ENCODE measurements around the gene TBC1D5. TPM values are rescaled to one million over a fixed set of nuclear protein-coding genes. Genes with fewer than 3 reads are reported as not detected.

The TBC1D5 gene
- total RNA-seq, 1 experiment from 2014 or later = 26.1 TPM

DNA sequence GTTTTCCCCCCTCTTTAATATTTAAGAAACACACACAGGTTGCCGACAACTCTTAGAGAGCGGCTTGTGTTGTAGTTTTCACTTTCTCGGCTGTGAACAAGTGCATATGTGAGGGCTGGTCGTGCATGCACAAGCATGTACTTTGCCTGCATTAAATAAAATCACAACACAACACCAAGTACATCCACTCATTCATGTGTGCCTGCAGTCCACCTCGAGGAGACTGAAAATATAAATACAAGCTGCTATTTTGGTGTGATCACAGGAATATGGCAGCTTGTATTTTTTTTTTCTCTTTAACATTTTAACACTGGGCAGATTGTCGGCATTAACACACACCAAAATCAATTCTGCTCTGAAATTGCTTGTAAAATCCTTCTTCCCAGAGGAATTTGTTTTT is 346.4 kb downstream of the TBC1D5 start:
- TF ChIP-seq TEAD4 (CRISPR knock-in tag; IDR thresholded peaks at IDR 0.05) = no peak
- TF ChIP-seq, protein P1, sequence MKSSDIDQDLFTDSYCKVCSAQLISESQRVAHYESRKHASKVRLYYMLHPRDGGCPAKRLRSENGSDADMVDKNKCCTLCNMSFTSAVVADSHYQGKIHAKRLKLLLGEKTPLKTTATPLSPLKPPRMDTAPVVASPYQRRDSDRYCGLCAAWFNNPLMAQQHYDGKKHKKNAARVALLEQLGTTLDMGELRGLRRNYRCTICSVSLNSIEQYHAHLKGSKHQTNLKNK (CRISPR knock-in tag; IDR thresholded peaks at IDR 0.05) = no peak
- no peak for TF ChIP-seq ZNF232 (CRISPR knock-in tag; IDR thresholded peaks at IDR 0.05)
- no peak for TF ChIP-seq EMX1 (CRISPR knock-in tag; IDR thresholded peaks at IDR 0.05)
- no peak for TF ChIP-seq NR2C2 (CRISPR knock-in tag; IDR thresholded peaks at IDR 0.05)
- TF ChIP-seq, protein P2, sequence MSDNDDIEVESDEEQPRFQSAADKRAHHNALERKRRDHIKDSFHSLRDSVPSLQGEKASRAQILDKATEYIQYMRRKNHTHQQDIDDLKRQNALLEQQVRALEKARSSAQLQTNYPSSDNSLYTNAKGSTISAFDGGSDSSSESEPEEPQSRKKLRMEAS (CRISPR knock-in tag; IDR thresholded peaks at IDR 0.05) = no peak
- no peak for TF ChIP-seq TEAD1 (CRISPR knock-in tag; IDR thresholded peaks at IDR 0.05)
- TF ChIP-seq RELA (CRISPR knock-in tag; IDR thresholded peaks at IDR 0.05; ENCODE audit: borderline replicate concordance) = no peak
- TF ChIP-seq, protein P3, sequence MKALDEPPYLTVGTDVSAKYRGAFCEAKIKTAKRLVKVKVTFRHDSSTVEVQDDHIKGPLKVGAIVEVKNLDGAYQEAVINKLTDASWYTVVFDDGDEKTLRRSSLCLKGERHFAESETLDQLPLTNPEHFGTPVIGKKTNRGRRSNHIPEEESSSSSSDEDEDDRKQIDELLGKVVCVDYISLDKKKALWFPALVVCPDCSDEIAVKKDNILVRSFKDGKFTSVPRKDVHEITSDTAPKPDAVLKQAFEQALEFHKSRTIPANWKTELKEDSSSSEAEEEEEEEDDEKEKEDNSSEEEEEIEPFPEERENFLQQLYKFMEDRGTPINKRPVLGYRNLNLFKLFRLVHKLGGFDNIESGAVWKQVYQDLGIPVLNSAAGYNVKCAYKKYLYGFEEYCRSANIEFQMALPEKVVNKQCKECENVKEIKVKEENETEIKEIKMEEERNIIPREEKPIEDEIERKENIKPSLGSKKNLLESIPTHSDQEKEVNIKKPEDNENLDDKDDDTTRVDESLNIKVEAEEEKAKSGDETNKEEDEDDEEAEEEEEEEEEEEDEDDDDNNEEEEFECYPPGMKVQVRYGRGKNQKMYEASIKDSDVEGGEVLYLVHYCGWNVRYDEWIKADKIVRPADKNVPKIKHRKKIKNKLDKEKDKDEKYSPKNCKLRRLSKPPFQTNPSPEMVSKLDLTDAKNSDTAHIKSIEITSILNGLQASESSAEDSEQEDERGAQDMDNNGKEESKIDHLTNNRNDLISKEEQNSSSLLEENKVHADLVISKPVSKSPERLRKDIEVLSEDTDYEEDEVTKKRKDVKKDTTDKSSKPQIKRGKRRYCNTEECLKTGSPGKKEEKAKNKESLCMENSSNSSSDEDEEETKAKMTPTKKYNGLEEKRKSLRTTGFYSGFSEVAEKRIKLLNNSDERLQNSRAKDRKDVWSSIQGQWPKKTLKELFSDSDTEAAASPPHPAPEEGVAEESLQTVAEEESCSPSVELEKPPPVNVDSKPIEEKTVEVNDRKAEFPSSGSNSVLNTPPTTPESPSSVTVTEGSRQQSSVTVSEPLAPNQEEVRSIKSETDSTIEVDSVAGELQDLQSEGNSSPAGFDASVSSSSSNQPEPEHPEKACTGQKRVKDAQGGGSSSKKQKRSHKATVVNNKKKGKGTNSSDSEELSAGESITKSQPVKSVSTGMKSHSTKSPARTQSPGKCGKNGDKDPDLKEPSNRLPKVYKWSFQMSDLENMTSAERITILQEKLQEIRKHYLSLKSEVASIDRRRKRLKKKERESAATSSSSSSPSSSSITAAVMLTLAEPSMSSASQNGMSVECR (CRISPR knock-in tag; IDR thresholded peaks at IDR 0.05; ENCODE audit: borderline replicate concordance) = no peak
- Mint-ChIP-seq H3K4me1 (no peaks in the 10 kb centered on the region), H3K4me3 (no peak overlapping the region), H3K36me3 (peaks cover 17% of the 10 kb centered on the region), H3K27me3 (ENCODE audit: low read depth) (no peaks in the 10 kb centered on the region), H3K9me3 (peaks cover 13% of the 10 kb centered on the region), H3K27ac (no peak overlapping the region)
- DNase-seq (ENCODE audit: low spot score) (no peak), ATAC-seq (no peak)
- CTCF ChIA-PET = no interaction called here
- POLR2A ChIA-PET = no interaction called here

DNA sequence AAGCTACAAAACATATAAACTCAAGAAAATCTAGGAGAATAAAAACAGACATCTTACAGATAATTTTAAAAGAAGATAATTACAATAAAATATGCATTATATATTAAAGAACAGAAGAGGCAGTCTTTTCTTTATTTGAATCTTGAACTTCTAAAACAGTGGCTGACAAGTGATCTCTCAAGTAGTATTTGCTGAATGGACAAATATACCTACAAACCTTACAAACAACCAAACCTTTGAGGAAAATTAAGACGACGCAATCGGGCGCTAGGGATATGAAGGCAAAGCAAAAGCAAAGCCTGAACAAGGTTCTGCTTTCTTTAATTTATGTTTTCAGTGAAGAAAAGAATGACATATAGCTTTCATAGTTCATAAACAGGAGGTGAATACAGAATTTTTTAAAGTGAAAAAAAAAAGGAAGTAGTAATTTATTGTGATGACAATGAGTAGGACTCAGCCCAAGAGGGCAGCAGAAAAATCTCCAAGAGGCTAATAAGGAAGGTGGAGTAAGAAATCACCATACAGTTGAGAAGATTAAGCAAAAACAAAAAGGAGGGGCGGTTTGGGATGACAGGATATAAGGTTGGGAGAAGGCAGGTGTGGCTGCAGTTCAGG is 347.8 kb downstream of the TBC1D5 start:
- Mint-ChIP-seq H3K4me3 (no peak overlapping the region), H3K4me1 (no peaks in the 10 kb centered on the region), H3K9me3 (peaks cover 13% of the 10 kb centered on the region), H3K36me3 (peaks cover 17% of the 10 kb centered on the region), H3K27me3 (ENCODE audit: low read depth) (no peaks in the 10 kb centered on the region), H3K27ac (no peak overlapping the region)
- POLR2A ChIA-PET = no interaction called here
- CTCF ChIA-PET = no interaction called here
- DNase-seq (ENCODE audit: low spot score) (no peak), ATAC-seq (no peak)
- TF ChIP-seq, protein P4, sequence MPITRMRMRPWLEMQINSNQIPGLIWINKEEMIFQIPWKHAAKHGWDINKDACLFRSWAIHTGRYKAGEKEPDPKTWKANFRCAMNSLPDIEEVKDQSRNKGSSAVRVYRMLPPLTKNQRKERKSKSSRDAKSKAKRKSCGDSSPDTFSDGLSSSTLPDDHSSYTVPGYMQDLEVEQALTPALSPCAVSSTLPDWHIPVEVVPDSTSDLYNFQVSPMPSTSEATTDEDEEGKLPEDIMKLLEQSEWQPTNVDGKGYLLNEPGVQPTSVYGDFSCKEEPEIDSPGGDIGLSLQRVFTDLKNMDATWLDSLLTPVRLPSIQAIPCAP (CRISPR knock-in tag; IDR thresholded peaks at IDR 0.05) = no peak
- TF ChIP-seq, protein P5, sequence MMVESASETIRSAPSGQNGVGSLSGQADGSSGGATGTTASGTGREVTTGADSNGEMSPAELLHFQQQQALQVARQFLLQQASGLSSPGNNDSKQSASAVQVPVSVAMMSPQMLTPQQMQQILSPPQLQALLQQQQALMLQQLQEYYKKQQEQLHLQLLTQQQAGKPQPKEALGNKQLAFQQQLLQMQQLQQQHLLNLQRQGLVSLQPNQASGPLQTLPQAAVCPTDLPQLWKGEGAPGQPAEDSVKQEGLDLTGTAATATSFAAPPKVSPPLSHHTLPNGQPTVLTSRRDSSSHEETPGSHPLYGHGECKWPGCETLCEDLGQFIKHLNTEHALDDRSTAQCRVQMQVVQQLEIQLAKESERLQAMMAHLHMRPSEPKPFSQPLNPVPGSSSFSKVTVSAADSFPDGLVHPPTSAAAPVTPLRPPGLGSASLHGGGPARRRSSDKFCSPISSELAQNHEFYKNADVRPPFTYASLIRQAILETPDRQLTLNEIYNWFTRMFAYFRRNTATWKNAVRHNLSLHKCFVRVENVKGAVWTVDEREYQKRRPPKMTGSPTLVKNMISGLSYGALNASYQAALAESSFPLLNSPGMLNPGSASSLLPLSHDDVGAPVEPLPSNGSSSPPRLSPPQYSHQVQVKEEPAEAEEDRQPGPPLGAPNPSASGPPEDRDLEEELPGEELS (CRISPR knock-in tag; IDR thresholded peaks at IDR 0.05) = no peak
- TF ChIP-seq CBFB (CRISPR knock-in tag; IDR thresholded peaks at IDR 0.05; ENCODE audit: low read depth) = no peak
- no peak for TF ChIP-seq ZNF396 (CRISPR knock-in tag; IDR thresholded peaks at IDR 0.05; ENCODE audit: borderline replicate concordance)
- TF ChIP-seq, protein P6, sequence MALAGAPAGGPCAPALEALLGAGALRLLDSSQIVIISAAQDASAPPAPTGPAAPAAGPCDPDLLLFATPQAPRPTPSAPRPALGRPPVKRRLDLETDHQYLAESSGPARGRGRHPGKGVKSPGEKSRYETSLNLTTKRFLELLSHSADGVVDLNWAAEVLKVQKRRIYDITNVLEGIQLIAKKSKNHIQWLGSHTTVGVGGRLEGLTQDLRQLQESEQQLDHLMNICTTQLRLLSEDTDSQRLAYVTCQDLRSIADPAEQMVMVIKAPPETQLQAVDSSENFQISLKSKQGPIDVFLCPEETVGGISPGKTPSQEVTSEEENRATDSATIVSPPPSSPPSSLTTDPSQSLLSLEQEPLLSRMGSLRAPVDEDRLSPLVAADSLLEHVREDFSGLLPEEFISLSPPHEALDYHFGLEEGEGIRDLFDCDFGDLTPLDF (CRISPR knock-in tag; IDR thresholded peaks at IDR 0.05) = no peak
- TF ChIP-seq, protein P7, sequence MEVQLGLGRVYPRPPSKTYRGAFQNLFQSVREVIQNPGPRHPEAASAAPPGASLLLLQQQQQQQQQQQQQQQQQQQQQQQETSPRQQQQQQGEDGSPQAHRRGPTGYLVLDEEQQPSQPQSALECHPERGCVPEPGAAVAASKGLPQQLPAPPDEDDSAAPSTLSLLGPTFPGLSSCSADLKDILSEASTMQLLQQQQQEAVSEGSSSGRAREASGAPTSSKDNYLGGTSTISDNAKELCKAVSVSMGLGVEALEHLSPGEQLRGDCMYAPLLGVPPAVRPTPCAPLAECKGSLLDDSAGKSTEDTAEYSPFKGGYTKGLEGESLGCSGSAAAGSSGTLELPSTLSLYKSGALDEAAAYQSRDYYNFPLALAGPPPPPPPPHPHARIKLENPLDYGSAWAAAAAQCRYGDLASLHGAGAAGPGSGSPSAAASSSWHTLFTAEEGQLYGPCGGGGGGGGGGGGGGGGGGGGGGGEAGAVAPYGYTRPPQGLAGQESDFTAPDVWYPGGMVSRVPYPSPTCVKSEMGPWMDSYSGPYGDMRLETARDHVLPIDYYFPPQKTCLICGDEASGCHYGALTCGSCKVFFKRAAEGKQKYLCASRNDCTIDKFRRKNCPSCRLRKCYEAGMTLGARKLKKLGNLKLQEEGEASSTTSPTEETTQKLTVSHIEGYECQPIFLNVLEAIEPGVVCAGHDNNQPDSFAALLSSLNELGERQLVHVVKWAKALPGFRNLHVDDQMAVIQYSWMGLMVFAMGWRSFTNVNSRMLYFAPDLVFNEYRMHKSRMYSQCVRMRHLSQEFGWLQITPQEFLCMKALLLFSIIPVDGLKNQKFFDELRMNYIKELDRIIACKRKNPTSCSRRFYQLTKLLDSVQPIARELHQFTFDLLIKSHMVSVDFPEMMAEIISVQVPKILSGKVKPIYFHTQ (CRISPR knock-in tag; IDR thresholded peaks at IDR 0.05) = no peak
- TF ChIP-seq ZNF232 (CRISPR knock-in tag; IDR thresholded peaks at IDR 0.05) = no peak
- no peak for TF ChIP-seq IRF2 (CRISPR knock-in tag; IDR thresholded peaks at IDR 0.05; ENCODE audit: borderline replicate concordance, low read depth)
- TF ChIP-seq OVOL2 (CRISPR knock-in tag; IDR thresholded peaks at IDR 0.05; ENCODE audit: borderline replicate concordance) = no peak
- no peak for TF ChIP-seq MYBL2 (CRISPR knock-in tag; IDR thresholded peaks at IDR 0.05)
- TF ChIP-seq ATF1 (CRISPR knock-in tag; IDR thresholded peaks at IDR 0.05) = no peak
- TF ChIP-seq, protein P8, sequence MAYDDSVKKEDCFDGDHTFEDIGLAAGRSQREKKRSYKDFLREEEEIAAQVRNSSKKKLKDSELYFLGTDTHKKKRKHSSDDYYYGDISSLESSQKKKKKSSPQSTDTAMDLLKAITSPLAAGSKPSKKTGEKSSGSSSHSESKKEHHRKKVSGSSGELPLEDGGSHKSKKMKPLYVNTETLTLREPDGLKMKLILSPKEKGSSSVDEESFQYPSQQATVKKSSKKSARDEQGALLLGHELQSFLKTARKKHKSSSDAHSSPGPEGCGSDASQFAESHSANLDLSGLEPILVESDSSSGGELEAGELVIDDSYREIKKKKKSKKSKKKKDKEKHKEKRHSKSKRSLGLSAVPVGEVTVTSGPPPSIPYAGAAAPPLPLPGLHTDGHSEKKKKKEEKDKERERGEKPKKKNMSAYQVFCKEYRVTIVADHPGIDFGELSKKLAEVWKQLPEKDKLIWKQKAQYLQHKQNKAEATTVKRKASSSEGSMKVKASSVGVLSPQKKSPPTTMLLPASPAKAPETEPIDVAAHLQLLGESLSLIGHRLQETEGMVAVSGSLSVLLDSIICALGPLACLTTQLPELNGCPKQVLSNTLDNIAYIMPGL (CRISPR knock-in tag; IDR thresholded peaks at IDR 0.05) = no peak
- no peak for TF ChIP-seq GTF2I (CRISPR knock-in tag; conservative IDR thresholded peaks at IDR 0.05)
- TF ChIP-seq TEAD4 (CRISPR knock-in tag; IDR thresholded peaks at IDR 0.05) = no peak
- no peak for TF ChIP-seq JUN (CRISPR knock-in tag; IDR thresholded peaks at IDR 0.05)

Data from WTC11 (cell line).